ENCODE results near the gene SKP1. TPM values are rescaled to one million over a fixed set of nuclear protein-coding genes. Genes with fewer than 3 reads are reported as not detected.

Gene SKP1
- total and polyA plus RNA-seq, 9 of the 15 experiments (the other 6 are each of a cell fraction or from before 2014, with no cell fraction given): 301 to 2,109 (median 639) TPM

DNA sequence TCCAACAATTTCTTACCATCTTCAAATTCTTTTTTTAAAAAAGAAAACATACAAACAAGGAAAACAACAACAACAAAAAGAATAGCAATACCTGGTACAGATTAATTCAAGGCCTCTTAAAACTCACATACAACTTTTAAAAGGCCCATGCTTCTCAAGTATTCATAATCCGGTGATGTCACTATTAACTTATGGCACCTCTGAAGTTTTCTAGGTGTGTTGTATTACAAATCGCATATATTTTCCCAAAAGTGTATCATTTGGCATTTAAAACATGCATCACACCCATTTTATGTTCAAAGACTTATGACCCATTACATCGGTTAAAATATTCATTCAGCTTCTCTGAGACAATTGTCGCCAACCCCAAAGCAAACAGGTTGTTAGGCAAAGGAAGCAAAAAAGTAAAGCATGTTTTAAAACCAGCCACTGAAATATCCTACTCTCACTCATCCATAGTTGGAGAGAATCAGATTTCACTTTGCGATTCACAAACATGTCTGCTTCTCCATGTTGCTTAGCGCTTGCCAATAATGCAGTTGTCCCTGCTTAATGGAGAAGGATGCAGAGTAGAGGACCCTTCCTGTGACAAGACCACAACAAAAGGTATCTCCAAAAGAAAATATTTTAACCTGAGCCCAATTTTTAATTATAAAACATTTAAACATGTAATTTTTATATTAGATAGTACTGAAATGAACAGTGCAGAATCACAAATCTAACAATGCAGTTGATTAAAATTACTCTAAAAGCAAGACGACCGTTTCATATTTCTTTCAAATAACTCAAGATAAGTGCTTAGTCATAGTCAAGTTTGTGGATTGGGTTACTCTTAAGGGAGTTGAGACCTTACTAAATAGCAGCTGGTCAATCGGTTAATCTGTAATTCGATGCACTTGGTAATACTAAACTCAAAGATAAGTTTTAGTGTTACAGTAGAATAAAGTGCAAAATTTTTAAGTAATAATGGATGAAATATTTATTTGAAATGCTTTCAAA lies 1.6 kb downstream of the SKP1 start (continued):
- TF ChIP-seq THRB (CRISPR knock-in tag; conservative IDR thresholded peaks at IDR 0.05) (no peak), ZBTB43 (CRISPR knock-in tag; IDR thresholded peaks at IDR 0.05) (no peak), MIER1 (IDR thresholded peaks at IDR 0.05; ENCODE audit: low read depth) (no peak), PRMT5 (CRISPR knock-in tag; IDR thresholded peaks at IDR 0.05) (no peak), FOXK2 (conservative IDR thresholded peaks at IDR 0.05 in 1 of 2, IDR thresholded peaks at IDR 0.05 in 1 of 2; ENCODE audit: low read depth in 2 of 2) (peak in 1 of 2 experiments; percentile 58; a peak in 1 of 4 replicates), ZNF830 (CRISPR knock-in tag; IDR thresholded peaks at IDR 0.05) (no peak), TBP (optimal IDR thresholded peaks at IDR 0.05; ENCODE audit: low read depth, low read length) (peak; percentile 3), ZNF766 (CRISPR knock-in tag; conservative IDR thresholded peaks at IDR 0.05) (no peak), EGR1 (conservative IDR thresholded peaks at IDR 0.05) (no peak), ATF7 (IDR thresholded peaks at IDR 0.05) (peak; percentile 9; the same call in 1 of the 2 replicates), NUFIP1 (IDR thresholded peaks at IDR 0.05; ENCODE audit: partially characterized antibody) (no peak), SREBF2 (CRISPR knock-in tag; IDR thresholded peaks at IDR 0.05) (no peak), SAP30 (IDR thresholded peaks at IDR 0.05; ENCODE audit: borderline replicate concordance, insufficient read depth, low read depth, low read length, poor library complexity, severe bottlenecking) (no peak), ZSCAN32 (CRISPR knock-in tag; IDR thresholded peaks at IDR 0.05) (no peak), MEF2D (tag; conservative IDR thresholded peaks at IDR 0.05; ENCODE audit: low read depth) (no peak), TEAD4 (IDR thresholded peaks at IDR 0.05; ENCODE audit: low read length) (no peak), TEAD4 (CRISPR knock-in tag; IDR thresholded peaks at IDR 0.05; ENCODE audit: borderline replicate concordance) (no peak), ZFP91 (CRISPR knock-in tag; IDR thresholded peaks at IDR 0.05) (no peak), ZNF75A (CRISPR knock-in tag; IDR thresholded peaks at IDR 0.05) (no peak), GTF2B (IDR thresholded peaks at IDR 0.05; ENCODE audit: extremely low read depth, insufficient read length) (no peak)
- TF ChIP-seq, protein P1, sequence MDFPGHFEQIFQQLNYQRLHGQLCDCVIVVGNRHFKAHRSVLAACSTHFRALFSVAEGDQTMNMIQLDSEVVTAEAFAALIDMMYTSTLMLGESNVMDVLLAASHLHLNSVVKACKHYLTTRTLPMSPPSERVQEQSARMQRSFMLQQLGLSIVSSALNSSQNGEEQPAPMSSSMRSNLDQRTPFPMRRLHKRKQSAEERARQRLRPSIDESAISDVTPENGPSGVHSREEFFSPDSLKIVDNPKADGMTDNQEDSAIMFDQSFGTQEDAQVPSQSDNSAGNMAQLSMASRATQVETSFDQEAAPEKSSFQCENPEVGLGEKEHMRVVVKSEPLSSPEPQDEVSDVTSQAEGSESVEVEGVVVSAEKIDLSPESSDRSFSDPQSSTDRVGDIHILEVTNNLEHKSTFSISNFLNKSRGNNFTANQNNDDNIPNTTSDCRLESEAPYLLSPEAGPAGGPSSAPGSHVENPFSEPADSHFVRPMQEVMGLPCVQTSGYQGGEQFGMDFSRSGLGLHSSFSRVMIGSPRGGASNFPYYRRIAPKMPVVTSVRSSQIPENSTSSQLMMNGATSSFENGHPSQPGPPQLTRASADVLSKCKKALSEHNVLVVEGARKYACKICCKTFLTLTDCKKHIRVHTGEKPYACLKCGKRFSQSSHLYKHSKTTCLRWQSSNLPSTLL (IDR thresholded peaks at IDR 0.05): no peak

All from K562 (cell line).